Stimulated activated naive CD8-positive, alpha-beta T cell treated with anti-CD3 and anti-CD28 coated beads, Interleukin-15, amount 100 ng/mL, for 72 hours (primary cell): ENCODE measurements around the gene TBC1D17.

ENCODE experiments used
- ATAC-seq: fragments of 150-1000 bp; cut with Tn5 transposase; 2 replicates; pipeline ENCODE4 v1.10.0; 2021; ENCODE audit warnings: mild to moderate bottlenecking, moderate library complexity
- DNase-seq, 2 donors: peaks; one replicate each; pipeline ENCODE4 v3.0.0; 2021 to 2022
- H3K27ac Mint-ChIP-seq, 2 donors: one replicate each; pipeline ENCODE4 v1.8.0; 2022; ENCODE audit warnings: mild to moderate bottlenecking in 2 of 2, mixed read lengths in 2 of 2, moderate library complexity in 2 of 2
- H3K27me3 Mint-ChIP-seq: one replicate; pipeline ENCODE4 v1.8.0; 2022; ENCODE audit warnings: mixed read lengths
- H3K4me1 Mint-ChIP-seq: one replicate; pipeline ENCODE4 v1.8.0; 2022; ENCODE audit warnings: mild to moderate bottlenecking, mixed read lengths
- H3K4me3 Mint-ChIP-seq, 2 donors: one replicate each; pipeline ENCODE4 v1.8.0; 2022; ENCODE audit warnings: mild to moderate bottlenecking in 2 of 2, mixed read lengths in 2 of 2, moderate library complexity in 1 of 2
- H3K9me3 Mint-ChIP-seq, 2 donors: one replicate each; pipeline ENCODE4 v1.8.0; 2022; ENCODE audit warnings: mixed read lengths in 2 of 2

TBC1D17 gene

DNA sequence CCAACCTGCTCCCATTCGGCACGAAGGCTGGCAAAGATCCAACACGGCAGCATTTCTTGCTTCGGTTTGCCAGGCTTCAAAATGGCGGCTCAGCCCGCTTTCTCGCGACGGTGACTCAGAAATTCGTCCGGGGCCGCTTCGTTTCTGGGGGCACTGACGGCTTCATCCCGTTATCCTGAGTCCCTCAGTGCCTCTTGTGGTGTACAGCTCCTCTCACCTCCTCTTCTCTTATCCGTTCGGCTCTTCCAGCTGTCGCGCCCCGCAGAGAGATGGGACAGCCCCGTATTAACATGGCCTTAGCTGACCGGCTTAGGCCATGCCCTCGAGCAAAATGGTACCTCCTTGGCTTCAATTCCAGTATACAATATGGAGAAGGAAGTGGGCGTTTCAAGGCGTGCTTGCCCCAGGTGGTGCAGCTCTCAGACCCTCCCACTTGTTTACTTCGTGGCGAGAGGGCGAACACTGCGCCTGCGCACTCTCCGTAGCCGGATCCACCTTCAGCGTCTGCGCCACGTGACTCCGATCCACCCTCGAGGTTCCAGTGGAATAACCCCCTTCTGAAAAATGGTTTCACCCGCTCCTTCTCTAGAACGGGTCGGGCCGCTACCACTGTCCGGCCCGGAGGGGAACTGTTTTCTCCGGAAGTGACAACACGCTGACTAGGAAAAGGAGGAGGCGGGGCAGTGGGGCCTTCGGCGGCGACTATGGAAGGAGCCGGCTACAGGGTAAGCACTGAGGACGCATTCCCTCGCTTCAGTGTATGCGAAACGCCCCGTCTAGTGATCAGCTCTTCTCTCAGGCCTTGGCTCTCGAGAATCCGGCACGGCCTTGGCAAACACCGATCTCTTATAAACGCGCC lies at the start of gene TBC1D17, which contains the start of gene AKT1S1:
Gene TBC1D17 (plus strand): TSS at position 683 of the 859 bp plus-strand sequence. CDS start 22 bp downstream, at position 705.
Gene AKT1S1 (minus strand): TSS at position 336 of the 859 bp plus-strand sequence. CDS start 4,060 bp downstream, outside the sequence.
- ATAC-seq = peak; percentile 81
- DNase-seq = peak; percentile 99 to 100
- Mint-ChIP-seq H3K9me3 (no peaks in the 10 kb centered on the region), H3K4me1 (peaks cover 43% of the 10 kb centered on the region), H3K27ac (no peak within 1 kb of the TSS), H3K4me3 (no peak within 1 kb of the TSS), H3K27me3 (no peaks in the 10 kb centered on the region)

DNA sequence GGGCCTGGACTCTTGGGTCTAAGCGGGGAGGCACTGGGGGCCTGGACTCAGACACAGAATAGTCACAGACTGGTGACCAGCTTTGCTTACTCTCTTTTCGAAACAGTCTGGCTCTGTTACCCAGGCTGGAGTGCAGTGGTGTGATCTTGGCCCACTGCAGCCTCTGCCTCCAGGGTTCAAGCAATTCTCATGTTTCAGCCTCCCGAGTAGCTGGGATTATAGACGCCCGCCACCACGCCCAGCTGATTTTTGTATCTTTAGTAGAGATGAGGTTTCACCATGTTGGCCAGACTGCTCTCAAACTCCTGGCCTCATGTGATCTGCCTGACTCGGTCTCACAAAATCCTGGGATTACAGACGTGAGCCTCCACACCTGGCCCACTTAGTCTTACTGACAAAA lies 48.3 kb upstream of the TBC1D17 start:
- no peak overlapping the region for H3K4me3 Mint-ChIP-seq
- H3K27me3 Mint-ChIP-seq = no peaks in the 10 kb centered on the region
- ATAC-seq = no peak
- H3K4me1 Mint-ChIP-seq = peaks cover 16% of the 10 kb centered on the region
- no peaks in the 10 kb centered on the region for H3K9me3 Mint-ChIP-seq
- DNase-seq = no peak
- H3K27ac Mint-ChIP-seq = no peak overlapping the region

DNA sequence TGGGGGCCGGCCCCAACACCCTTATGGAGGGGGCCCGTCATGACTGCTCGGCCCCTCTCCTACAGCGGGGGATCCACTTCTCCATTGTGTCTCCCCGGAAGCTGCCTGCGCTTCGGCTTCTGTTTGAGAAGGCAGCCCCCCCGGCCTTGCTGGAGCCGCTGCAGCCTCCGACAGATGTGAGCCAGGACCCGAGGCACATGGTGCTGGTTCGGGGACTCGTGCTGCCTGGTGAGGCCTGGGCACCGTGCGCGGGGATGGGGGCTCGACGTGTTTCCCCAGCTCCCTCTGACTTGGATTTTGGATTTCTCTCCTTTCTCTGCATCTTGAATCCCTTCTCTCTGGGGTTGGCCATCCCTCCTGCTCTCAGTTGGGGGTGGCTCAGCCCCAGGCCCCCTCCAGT lies 47.8 kb upstream of the TBC1D17 start:
- ATAC-seq = no peak
- no peaks in the 10 kb centered on the region for H3K9me3 Mint-ChIP-seq
- DNase-seq = no peak
- H3K27me3 Mint-ChIP-seq = no peaks in the 10 kb centered on the region
- H3K4me1 Mint-ChIP-seq = peaks cover 16% of the 10 kb centered on the region
- H3K27ac Mint-ChIP-seq = no peak overlapping the region
- no peak overlapping the region for H3K4me3 Mint-ChIP-seq

DNA sequence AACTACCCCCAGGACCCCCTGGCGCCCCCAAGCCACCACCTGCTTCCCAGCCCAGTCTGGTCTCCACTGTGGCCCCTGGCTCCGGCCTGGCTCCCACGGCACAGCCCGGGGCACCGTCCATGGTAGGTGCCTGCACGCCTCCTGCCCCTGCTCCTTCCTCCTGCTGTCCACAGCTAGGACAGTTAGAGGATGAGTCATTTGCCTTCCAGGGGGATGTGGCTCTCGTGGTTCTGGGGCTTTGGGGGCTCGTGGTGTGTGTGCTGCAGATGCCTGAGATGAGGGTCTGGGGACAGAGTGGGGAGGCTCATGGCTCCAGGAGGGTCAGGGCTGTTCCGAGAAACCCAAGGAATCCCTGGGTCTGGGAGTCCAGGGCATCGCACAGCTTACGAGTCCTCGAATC lies 46.7 kb upstream of the TBC1D17 start:
- H3K27me3 Mint-ChIP-seq = no peaks in the 10 kb centered on the region
- H3K4me1 Mint-ChIP-seq = peaks cover 16% of the 10 kb centered on the region
- DNase-seq (no peak), ATAC-seq (peak; percentile 12)
- peak overlapping the region in 1 of 2 donors; percentile 54 for H3K27ac Mint-ChIP-seq
- no peaks in the 10 kb centered on the region for H3K9me3 Mint-ChIP-seq
- H3K4me3 Mint-ChIP-seq = no peak overlapping the region

DNA sequence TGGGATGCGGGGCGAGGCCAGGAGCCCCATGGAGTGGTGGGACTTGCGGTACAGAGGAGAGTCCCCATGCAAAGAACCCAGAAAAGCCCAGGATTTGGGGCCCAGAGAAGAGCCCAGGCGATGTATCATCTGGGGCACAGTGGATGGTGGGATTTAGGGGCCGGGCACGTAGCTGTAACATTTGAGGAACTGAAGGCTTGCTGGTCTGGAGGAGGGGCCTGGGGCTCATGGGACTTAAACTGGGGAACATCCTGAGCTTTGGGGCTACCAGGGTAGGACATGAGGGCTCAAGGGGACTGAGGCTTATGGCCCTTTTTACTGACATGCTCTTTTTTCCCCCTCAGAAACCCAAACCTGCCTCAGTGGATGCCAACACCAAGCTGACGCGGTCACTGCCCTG lies 45.9 kb upstream of the TBC1D17 start:
- DNase-seq (no peak), ATAC-seq (no peak)
- Mint-ChIP-seq H3K9me3 (no peaks in the 10 kb centered on the region), H3K4me1 (peaks cover 10% of the 10 kb centered on the region), H3K27ac (no peak overlapping the region), H3K4me3 (no peak overlapping the region), H3K27me3 (no peaks in the 10 kb centered on the region)

DNA sequence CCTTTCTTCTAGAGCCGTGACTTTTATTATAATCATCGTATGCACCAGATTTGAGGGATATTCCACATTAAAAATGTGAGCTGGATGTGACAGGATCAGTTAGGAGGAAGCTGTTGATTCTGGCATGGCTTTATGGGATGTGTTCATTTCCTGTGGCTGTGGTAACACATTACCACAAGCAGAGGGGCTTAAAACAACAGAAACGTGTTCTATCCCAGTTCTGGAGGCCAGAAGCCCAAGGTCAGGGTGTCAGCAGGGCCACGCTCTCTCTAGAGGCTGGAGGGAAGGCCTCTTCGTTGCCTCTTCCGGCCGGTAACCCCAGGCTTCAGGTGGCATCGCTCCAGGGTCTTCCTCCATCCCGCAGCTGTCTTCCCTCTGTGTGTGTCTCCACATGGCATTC lies 44.9 kb upstream of the TBC1D17 start:
- Mint-ChIP-seq H3K27ac (peak overlapping the region; percentile 11 to 67), H3K9me3 (no peaks in the 10 kb centered on the region), H3K27me3 (no peaks in the 10 kb centered on the region), H3K4me3 (no peak overlapping the region), H3K4me1 (peaks cover 8% of the 10 kb centered on the region)
- no peak for DNase-seq
- ATAC-seq = no peak

DNA sequence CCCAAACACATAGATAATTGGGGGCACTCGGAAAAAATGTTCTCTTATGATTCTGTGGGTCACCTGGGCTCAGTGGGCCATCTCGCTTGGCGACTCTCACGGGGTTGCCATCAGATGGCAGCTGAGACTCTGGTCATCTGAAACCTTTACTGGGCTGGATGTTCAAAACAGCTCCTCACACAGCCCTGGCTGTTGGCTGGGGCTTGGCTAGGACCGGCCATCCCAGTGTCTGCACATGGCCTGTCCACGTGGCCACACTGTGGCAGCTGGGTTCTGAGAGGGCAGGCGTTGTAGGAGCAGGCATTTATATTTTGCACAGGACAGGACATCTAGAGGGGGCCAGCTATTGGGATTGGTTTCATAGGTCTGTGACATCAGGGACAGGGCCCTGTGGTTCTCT lies 43.9 kb upstream of the TBC1D17 start:
- H3K9me3 Mint-ChIP-seq = no peaks in the 10 kb centered on the region
- no peak overlapping the region for H3K27ac Mint-ChIP-seq
- no peak for DNase-seq
- no peak overlapping the region for H3K4me3 Mint-ChIP-seq
- no peaks in the 10 kb centered on the region for H3K27me3 Mint-ChIP-seq
- ATAC-seq = no peak
- peaks cover 8% of the 10 kb centered on the region for H3K4me1 Mint-ChIP-seq

DNA sequence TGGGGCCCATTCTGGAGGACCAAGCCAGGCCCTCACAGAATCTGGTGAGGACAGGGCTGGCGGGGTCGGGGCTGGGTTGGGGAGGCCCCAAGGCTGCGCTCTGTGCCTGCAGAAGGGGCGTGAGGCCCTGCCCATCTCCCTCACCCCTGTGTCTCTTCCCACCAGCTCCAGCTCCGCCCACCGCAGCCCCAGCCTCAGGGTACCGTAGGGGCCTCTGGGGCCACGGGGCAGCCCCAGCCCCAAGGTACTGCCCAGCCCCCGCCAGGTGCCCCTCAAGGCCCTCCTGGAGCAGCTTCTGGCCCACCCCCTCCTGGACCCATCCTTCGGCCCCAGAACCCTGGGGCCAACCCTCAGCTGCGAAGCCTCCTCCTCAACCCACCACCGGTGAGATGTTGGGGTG lies 41.9 kb upstream of the TBC1D17 start:
- ATAC-seq (peak; percentile 43), DNase-seq (no peak)
- Mint-ChIP-seq H3K27me3 (no peaks in the 10 kb centered on the region), H3K27ac (no peak overlapping the region), H3K9me3 (no peaks in the 10 kb centered on the region), H3K4me3 (peak overlapping the region in 1 of 2 donors; percentile 31), H3K4me1 (peaks cover 8% of the 10 kb centered on the region)

DNA sequence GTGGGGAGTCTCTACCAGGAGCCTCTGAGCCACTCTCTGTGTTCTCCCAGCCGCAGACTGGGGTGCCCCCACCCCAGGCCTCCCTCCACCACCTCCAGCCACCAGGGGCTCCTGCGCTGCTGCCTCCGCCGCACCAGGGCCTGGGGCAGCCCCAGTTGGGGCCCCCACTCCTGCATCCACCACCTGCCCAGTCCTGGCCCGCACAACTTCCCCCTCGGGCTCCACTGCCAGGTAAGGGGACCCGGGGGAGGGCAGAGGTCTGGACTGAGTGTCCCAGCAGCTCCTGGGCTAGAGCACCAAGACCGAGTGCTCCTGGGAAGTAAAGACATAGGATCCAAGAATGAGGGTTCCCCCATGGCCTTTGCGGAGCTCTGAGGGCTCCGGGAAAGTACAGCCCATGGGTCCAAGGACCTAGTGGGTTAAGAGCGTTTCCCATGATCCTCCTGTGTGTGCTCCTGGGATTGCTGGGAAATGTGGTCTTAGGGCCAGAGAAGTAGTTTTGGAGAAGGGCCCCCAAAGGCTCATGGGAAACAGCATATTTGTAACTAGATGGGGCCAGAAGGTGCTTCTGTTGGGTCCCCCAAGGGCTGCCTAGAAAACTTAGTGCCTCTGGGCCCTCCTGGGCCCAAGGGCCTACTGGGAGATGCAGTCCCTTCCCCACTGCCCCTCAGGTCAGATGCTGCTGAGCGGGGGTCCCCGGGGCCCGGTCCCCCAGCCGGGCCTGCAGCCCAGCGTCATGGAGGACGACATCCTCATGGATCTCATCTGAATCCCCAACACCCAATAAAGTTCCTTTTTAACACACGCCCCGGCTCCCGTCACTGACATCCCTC lies 41.1 kb upstream of the TBC1D17 start:
- no peak for DNase-seq
- no peak overlapping the region for H3K4me3 Mint-ChIP-seq
- H3K27ac Mint-ChIP-seq = no peak overlapping the region
- ATAC-seq = no peak
- no peaks in the 10 kb centered on the region for H3K27me3 Mint-ChIP-seq
- peaks cover 8% of the 10 kb centered on the region for H3K4me1 Mint-ChIP-seq
- no peaks in the 10 kb centered on the region for H3K9me3 Mint-ChIP-seq

DNA sequence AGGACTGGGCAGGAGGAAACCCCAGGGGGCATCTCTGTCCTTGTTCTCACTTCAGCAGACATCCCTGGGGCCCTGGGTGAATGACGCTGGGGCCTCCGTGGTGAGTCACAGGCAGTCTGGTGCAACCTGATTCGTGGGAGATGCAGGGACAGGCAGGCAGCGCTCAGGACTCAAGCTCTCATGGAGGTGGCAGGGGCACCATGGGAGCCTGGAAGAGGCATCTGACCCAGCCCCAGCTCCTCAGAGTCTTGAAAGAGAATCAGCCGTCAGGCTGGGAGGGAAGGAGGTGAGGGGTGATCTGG lies 40.5 kb upstream of the TBC1D17 start:
- DNase-seq (no peak), ATAC-seq (no peak)
- H3K9me3 Mint-ChIP-seq = no peaks in the 10 kb centered on the region

DNA sequence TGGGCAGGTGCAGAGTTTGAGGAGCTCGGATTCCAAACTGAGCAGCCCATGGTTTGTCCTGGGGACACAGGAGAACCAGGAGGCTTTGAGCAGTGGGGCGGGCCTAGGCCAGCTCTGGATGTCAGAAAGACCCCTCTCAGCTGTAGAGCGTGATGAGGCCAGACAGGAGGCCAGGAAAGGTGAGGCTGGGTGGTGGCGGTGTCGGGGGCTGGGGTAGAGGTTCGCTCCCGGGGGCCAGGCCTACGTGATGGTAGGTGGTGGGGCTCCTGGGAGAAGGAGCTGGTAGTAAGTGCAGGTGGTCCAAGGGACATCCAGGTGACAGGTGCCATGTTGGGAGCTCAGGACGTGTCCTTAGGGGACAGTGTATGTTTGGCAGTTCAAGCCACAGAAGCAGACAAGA lies 40.1 kb upstream of the TBC1D17 start:
- H3K27ac Mint-ChIP-seq = peak overlapping the region in 1 of 2 donors; percentile 29

More for the DNA sequence above, 40.5 kb upstream of the TBC1D17 start:
- Mint-ChIP-seq H3K4me1 (peaks cover 8% of the 10 kb centered on the region), H3K27ac (peak overlapping the region in 1 of 2 donors; percentile 85), H3K27me3 (no peaks in the 10 kb centered on the region), H3K4me3 (no peak overlapping the region)

DNA sequence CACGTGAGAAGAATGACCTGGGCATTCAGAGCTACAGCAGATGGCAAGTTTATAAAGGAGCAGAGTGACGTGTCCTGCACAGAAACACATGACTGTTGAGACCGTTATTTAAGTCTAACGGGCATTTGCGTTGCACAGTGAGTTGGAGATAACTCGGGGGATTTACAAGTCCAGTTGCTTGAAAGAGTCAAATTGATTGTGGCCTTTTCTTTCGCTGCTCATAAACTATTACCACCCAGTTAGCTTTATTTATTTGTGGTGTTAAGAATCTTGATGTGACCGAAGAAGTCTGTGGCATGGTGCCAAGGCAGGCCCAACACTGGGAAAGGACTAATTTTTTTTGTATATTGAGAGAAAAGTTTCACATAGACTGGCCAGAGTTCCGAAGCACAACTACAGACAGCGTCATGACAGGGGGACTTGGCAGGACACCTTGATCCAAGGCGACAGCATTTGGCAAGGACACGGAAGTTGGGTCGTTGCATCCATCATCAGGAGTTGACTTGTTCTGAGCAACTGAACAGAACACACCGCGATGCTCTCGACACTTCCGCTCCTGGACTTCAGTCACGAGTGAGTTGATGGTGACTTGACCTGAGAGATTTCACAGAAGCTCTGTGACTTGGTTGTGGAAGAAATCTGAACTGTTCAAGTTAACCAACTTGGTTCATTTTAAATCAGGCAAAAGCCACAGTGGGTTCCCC lies 38.5 kb upstream of the TBC1D17 start:
- Mint-ChIP-seq H3K27me3 (no peaks in the 10 kb centered on the region), H3K4me1 (no peaks in the 10 kb centered on the region), H3K4me3 (no peak overlapping the region), H3K9me3 (no peaks in the 10 kb centered on the region), H3K27ac (peak overlapping the region in 1 of 2 donors; percentile 3)
- no peak for ATAC-seq
- no peak for DNase-seq

More for the DNA sequence above, 40.1 kb upstream of the TBC1D17 start:
- Mint-ChIP-seq H3K4me3 (no peak overlapping the region), H3K4me1 (peaks cover 5% of the 10 kb centered on the region), H3K9me3 (no peaks in the 10 kb centered on the region), H3K27me3 (no peaks in the 10 kb centered on the region)
- no peak for ATAC-seq
- DNase-seq = no peak

DNA sequence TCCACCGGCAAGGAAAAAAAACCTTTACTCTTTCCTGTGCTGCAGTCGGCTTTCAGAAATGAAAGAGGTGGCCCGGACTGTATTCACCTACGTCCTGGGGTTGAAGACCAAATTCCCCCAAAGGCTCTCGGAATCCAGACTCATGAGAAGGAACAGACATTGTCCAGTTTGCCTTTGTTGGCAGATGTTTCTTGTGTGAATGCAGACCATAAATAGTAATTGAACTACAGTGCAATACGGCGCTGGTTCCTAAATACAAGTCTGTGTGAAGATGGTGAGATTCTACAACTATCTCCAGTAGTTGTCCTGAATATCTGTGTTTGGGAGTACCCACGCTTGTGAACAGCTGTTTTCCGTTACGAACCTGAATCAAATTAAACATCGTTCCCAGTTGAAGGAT lies 37.8 kb upstream of the TBC1D17 start:
- H3K27ac Mint-ChIP-seq = no peak overlapping the region
- DNase-seq (no peak), ATAC-seq (no peak)
- no peaks in the 10 kb centered on the region for H3K27me3 Mint-ChIP-seq
- no peaks in the 10 kb centered on the region for H3K9me3 Mint-ChIP-seq
- H3K4me3 Mint-ChIP-seq = no peak overlapping the region
- no peaks in the 10 kb centered on the region for H3K4me1 Mint-ChIP-seq

DNA sequence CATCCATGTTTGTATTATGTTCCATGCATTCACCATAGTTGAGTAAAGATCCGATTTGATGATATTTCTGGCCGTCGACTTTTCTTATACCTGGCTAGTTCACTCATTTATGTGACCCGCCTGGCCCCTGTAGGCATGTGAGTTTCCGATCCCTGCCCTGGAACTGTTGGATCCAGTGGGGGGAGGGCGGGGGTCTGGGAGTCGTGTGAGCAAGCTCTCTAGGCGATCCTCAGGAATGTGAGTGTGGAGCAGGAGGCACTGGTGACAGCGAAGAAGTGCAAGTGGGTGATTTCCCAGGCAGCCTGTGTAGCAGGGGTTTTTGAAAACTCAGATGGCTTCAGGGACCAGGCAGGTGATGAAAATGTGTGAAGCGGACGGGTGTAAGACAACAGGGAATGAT lies 37.2 kb upstream of the TBC1D17 start:
- DNase-seq = no peak
- no peak for ATAC-seq
- peak overlapping the region in 1 of 2 donors; percentile 93 for H3K27ac Mint-ChIP-seq
- H3K27me3 Mint-ChIP-seq = no peaks in the 10 kb centered on the region
- no peaks in the 10 kb centered on the region for H3K4me1 Mint-ChIP-seq
- H3K4me3 Mint-ChIP-seq = no peak overlapping the region
- no peaks in the 10 kb centered on the region for H3K9me3 Mint-ChIP-seq

DNA sequence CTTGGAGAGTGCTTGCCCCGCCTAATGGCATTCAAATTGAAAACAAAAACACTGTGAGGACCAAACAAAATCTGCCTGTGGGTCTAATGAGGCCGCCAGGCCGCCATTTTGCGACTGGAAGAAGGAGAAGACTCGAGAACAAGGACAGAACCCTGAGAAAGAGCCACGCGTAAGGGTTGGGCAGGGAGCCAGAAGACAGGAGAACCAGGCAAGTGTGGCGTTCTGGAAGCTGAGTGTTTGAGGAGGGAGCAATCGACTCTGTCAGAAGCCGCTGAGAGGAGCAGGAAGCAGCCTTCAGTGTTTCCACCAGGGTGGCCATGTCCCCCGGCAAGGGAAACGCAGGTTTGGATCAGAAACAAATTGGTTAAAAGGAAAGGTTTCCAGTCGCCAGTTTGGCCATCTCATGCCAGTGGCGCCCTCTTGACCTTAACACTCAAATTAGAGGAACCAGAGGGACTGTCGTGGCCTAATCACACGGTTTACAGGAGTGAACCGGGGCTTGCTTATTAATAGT lies 36.7 kb upstream of the TBC1D17 start:
- DNase-seq = no peak
- H3K4me3 Mint-ChIP-seq = no peak overlapping the region
- H3K27ac Mint-ChIP-seq = peak overlapping the region in 1 of 2 donors; percentile 93
- H3K27me3 Mint-ChIP-seq = no peaks in the 10 kb centered on the region
- no peak for ATAC-seq
- no peaks in the 10 kb centered on the region for H3K4me1 Mint-ChIP-seq
- no peaks in the 10 kb centered on the region for H3K9me3 Mint-ChIP-seq
